Left lung (tissue), 10 donors: ENCODE data around the gene FAM114A1. TPM values are rescaled to one million over a fixed set of nuclear protein-coding genes. Genes with fewer than 3 reads are reported as not detected.

Experiments used
- ATAC-seq: fragments of 200-7000 bp; cut with Tn5 transposase; one replicate; pipeline ENCODE4 v1.9.1; 2020; ENCODE audit warnings: moderate library complexity
- DNase-seq, 4 donors: peaks; one replicate each; pipeline ENCODE4 v3.0.0-alpha.2; 2013 to 2020
- H3K27ac ChIP-seq, 2 donors: fragments of 200-600 bp; sonication (generic) in 1 of 2; one replicate each; pipeline versions ENCODE4 v1.5.0 to v1.8.0; 2020 to 2021
- H3K27me3 ChIP-seq, 2 donors: fragments of 200-600 bp; sonication (generic) in 1 of 2; one replicate each; pipeline versions ENCODE4 v1.5.0 to v1.8.0; 2020 to 2021
- H3K36me3 ChIP-seq, 2 donors: fragments of 200-600 bp; sonication (generic) in 1 of 2; one replicate each; pipeline versions ENCODE4 v1.5.0 to v1.8.0; 2020 to 2021
- H3K4me1 ChIP-seq, 2 donors: fragments of 200-600 bp; one replicate each; pipeline ENCODE4 v1.8.0; 2021
- H3K4me3 ChIP-seq, 2 donors: fragments of 200-600 bp; sonication (generic) in 1 of 2; one replicate each; pipeline versions ENCODE4 v1.5.0 to v1.8.0; 2020 to 2021; ENCODE audit warnings: mild to moderate bottlenecking in 1 of 2
- H3K9me3 ChIP-seq, 2 donors: fragments of 200-600 bp; sonication (generic) in 1 of 2; one replicate each; pipeline versions ENCODE4 v1.5.0 to v1.8.0; 2020 to 2021
- intact Hi-C, 2 donors: fragments of 100-400 bp; cut with DNase I; formaldehyde crosslinking; loops; one replicate each; pipeline versions ENCODE4 v1.11.2 to v1.14.2; 2022
- polyA plus RNA-seq, 6 donors: library from polyadenylated mRNA; unstranded; fragments of 120-200 nt; gene quantifications; one replicate each; pipeline ENCODE4 v1.2.1, GENCODE V29; 2013; ENCODE audit not compliant: insufficient read length in 6 of 6
- total RNA-seq, 2 donors: library from RNA; stranded (reverse); fragmentation: NEBNext Ultra II Directional; extraction: Animal tissue kit (Norgen Biotek cat#: 25700); gene quantifications; one replicate each; pipeline ENCODE4 v1.2.1, GENCODE V29; 2021
- TF ChIP-seq, protein P1 (sequence below), 2 donors: fragments of 200-600 bp; sonication (generic) in 1 of 2; IDR thresholded peaks; one replicate each; pipeline versions ENCODE4 v1.5.0 to v1.8.0; 2021; ENCODE audit warnings: antibody characterized with exemption in 2 of 2
- donor health status: DM: no; HTN: yes; CAD: no.
- donor health status: DM: no; HTN: no; CAD: no.

Gene FAM114A1
- total and polyA plus RNA-seq, 8 donors, result 51.5 to 81.1 (median 62.4) TPM

DNA sequence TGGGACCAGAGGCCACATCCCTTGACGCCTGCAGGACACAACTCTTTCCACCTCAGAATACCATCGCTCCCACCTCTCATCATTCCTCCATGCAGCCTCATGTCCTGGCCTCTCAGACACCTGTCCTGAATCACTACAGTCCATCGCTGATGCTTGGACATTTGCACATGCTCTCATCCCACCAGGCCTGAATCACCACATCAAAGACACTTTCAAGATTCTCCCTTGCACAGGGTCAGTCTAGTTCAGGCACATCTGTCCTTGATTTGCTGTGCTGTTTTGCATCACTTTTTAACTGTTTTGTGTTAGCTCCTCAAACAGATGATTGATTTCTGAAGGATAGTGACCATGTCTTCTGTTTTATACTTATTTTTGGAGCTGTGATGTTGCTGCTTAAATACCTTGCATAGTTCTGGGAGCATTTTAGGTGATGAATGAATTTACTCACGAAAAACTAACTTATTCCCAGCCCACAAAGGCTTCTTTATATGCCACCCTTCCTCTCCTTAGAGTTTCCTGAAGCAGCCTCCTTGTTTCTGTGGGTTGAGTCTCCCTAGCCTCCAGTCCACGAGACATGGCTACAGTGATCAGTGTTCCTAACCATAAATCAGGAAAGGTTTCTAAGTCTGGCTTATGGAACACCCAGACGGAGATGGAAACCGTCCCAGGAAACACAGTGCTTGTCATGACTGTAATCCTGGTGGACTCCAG lies 2.6 kb downstream of the FAM114A1 start:
- intact Hi-C loops, result no loop called here
- H3K9me3 ChIP-seq, result no peaks in the 10 kb centered on the region
- no peak overlapping the region for H3K4me3 ChIP-seq
- H3K4me1 ChIP-seq, result peaks cover 18 to 51% of the 10 kb centered on the region in 2 donors
- no peak for ATAC-seq
- no peaks in the 10 kb centered on the region for H3K27me3 ChIP-seq
- TF ChIP-seq, protein P1, sequence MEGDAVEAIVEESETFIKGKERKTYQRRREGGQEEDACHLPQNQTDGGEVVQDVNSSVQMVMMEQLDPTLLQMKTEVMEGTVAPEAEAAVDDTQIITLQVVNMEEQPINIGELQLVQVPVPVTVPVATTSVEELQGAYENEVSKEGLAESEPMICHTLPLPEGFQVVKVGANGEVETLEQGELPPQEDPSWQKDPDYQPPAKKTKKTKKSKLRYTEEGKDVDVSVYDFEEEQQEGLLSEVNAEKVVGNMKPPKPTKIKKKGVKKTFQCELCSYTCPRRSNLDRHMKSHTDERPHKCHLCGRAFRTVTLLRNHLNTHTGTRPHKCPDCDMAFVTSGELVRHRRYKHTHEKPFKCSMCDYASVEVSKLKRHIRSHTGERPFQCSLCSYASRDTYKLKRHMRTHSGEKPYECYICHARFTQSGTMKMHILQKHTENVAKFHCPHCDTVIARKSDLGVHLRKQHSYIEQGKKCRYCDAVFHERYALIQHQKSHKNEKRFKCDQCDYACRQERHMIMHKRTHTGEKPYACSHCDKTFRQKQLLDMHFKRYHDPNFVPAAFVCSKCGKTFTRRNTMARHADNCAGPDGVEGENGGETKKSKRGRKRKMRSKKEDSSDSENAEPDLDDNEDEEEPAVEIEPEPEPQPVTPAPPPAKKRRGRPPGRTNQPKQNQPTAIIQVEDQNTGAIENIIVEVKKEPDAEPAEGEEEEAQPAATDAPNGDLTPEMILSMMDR (IDR thresholded peaks at IDR 0.05), result no peak
- peaks cover 0 to 13% of the 10 kb centered on the region in 2 donors for H3K36me3 ChIP-seq
- DNase-seq, result peak in 1 of 4 donors; percentile 27
- no peak overlapping the region for H3K27ac ChIP-seq

DNA sequence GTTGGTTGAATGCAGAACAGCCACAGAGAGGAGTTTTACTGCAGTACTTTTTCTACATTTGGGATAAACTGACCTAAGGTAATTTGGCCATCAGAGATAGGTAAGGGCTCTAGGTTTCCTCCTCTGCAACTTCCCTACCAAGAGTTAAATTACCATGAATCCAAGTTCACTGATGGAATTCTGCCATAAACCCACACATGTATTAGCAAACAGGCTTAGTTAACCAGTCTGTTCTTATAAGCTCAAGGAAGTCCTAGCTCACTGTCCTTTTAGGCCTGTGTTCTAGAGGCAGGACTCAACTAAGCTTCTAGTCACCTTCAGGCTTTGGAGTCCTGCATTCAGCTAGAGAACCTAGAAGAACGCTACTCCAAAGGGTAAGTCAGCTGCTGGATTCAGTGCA lies 4.0 kb downstream of the FAM114A1 start:
- ATAC-seq (no peak), DNase-seq (no peak)
- no peak overlapping the region for H3K27ac ChIP-seq
- H3K4me1 ChIP-seq, result peaks cover 18 to 48% of the 10 kb centered on the region in 2 donors
- TF ChIP-seq, protein P1 (IDR thresholded peaks at IDR 0.05), result no peak
- H3K36me3 ChIP-seq, result peaks cover 0 to 13% of the 10 kb centered on the region in 2 donors
- no peak overlapping the region for H3K4me3 ChIP-seq
- no peaks in the 10 kb centered on the region for H3K9me3 ChIP-seq
- intact Hi-C loops, result no loop called here
- no peaks in the 10 kb centered on the region for H3K27me3 ChIP-seq

DNA sequence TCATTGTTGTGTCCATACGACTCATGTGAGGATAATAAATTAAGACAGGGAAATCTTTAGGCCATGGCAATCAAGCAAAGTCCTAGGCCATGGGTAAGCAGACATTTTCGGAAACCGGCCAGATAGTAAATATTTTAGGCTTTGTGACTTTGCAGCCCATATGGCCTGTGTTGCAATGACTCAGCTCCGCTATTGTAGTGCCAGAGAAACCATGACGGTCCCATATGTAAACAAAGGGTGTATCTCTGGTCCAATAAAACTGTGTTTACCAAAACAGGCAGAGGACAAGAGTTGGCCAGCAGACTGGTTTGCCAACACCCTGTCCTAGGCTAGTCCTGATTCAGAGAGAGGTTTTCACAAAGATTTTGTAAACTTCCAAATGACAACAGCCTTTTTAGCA lies 5.0 kb downstream of the FAM114A1 start:
- intact Hi-C loops, result no loop called here
- peak overlapping the region; percentile 46 to 54 for H3K27ac ChIP-seq
- peaks cover 18 to 39% of the 10 kb centered on the region in 2 donors for H3K4me1 ChIP-seq
- H3K4me3 ChIP-seq, result no peak overlapping the region
- H3K36me3 ChIP-seq, result peaks cover 0 to 13% of the 10 kb centered on the region in 2 donors
- ATAC-seq (no peak), DNase-seq (peak in 1 of 4 donors; percentile 65)
- H3K27me3 ChIP-seq, result no peaks in the 10 kb centered on the region
- TF ChIP-seq, protein P1 (IDR thresholded peaks at IDR 0.05), result no peak
- no peaks in the 10 kb centered on the region for H3K9me3 ChIP-seq

DNA sequence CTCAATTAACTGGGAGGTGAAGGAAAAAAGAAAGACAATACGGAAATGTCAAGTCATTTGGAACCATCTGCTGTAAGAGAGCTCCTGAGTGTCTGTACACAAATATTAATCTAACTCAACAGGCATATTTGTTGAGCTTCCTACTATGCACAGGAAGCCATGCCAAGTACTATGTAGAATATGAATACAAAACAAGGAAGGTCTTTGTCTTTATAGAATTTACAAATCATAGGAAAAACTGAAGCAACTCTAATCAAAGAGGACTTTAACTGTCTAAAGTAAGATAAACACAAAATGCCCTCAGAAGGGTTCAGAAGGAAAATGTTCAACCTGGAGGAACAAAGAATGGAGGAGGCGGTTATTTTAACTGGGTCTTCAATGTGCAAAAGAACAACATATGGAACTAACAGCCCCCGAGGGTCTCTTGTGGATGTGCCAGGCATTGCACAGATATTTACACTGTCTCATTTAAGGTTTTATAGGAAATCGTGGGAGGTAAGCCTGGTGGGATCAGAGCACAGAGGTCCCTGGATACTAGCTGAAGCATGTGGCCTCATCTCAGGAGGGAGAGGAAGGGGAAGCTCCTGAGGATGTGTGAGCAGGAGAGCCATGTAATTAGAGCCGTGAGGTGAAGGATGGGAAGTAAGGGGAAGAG lies 5.8 kb downstream of the FAM114A1 start:
- ATAC-seq (no peak), DNase-seq (no peak)
- intact Hi-C loops, result no loop called here
- H3K27ac ChIP-seq, result peak overlapping the region; percentile 46 to 54
- TF ChIP-seq, protein P1 (IDR thresholded peaks at IDR 0.05), result no peak
- H3K9me3 ChIP-seq, result no peaks in the 10 kb centered on the region
- no peaks in the 10 kb centered on the region for H3K27me3 ChIP-seq
- peaks cover 0 to 17% of the 10 kb centered on the region in 2 donors for H3K36me3 ChIP-seq
- peaks cover 18 to 33% of the 10 kb centered on the region in 2 donors for H3K4me1 ChIP-seq
- no peak overlapping the region for H3K4me3 ChIP-seq

DNA sequence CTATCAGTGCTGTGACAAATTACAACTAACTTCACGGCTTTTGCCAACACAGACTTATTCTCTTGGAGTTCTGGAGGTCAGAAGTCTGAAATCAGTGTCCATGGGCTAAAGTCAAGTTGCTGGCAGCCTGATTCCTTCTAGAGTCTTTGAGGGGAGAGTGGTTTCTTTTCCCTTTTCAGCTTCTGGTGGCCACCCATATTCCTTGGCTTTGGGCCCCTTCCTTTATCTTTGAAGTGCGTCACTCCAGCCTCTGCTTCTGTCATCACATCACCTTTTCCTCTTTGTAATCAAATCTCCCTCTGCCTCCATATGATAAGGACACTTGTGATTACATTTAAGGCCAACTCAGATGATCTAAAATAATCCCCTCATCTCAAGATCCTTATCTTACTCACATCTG lies 9.0 kb downstream of the FAM114A1 start:
- no peak for ATAC-seq
- no peak overlapping the region for H3K4me3 ChIP-seq

More for the DNA sequence above, 9.0 kb downstream of the FAM114A1 start:
- H3K36me3 ChIP-seq, result peaks cover 0 to 38% of the 10 kb centered on the region in 2 donors
- TF ChIP-seq, protein P1 (IDR thresholded peaks at IDR 0.05), result no peak
- DNase-seq, result no peak
- no peaks in the 10 kb centered on the region for H3K27me3 ChIP-seq
- H3K4me1 ChIP-seq, result peaks cover 11 to 14% of the 10 kb centered on the region in 2 donors
- no peak overlapping the region for H3K27ac ChIP-seq
- intact Hi-C loops, result no loop called here
- no peaks in the 10 kb centered on the region for H3K9me3 ChIP-seq
